GM12878 (cell line): ENCODE data around the gene UBQLN1. TPM values are rescaled to one million over a fixed set of nuclear protein-coding genes. Genes with fewer than 3 reads are reported as not detected.

Experiments used
- ATAC-seq: fragments of 200-7000 bp; cut with Tn5 transposase; 3 replicates; pipeline ENCODE4 v1.9.1; 2020; ENCODE audit warnings: mild to moderate bottlenecking, moderate library complexity
- BruUV-seq: library from RNA; stranded (reverse); fragments of 400-500 nt; replicated peaks from 2 replicates; lab custom pipeline; 2021; lab: Mats Ljungman, UMichigan
- CTCF ChIA-PET: fragments of 300-600 bp; sonication (Branson Sonifier 250); formaldehyde crosslinking; extraction: SDS; loops from one replicate; lab custom pipeline; 2021; ENCODE audit warnings: inconsistent platforms; lab: Yijun Ruan, JAX
- POLR2A ChIA-PET: fragments of 350-600 bp; formaldehyde crosslinking; extraction: SDS; loops from one replicate; lab custom pipeline; 2021; ENCODE audit warnings: inconsistent platforms; lab: Charles Lee
- RAD21 ChIA-PET: fragments of 300-600 bp; sonication (Branson Sonifier 250); formaldehyde crosslinking; loops from one replicate; lab custom pipeline; 2023; ENCODE audit warnings: antibody characterized with exemption; ENCODE audit not compliant: unreplicated experiment; lab: Charles Lee
- SMC1A ChIA-PET: fragments of 300-600 bp; sonication (Branson Sonifier 250); formaldehyde crosslinking; loops from one replicate; lab custom pipeline; 2023; ENCODE audit not compliant: unreplicated experiment, uncharacterized antibody; lab: Charles Lee
- DNase-seq: peaks from one replicate; pipeline ENCODE4 v3.0.0-alpha.2; 2011; ENCODE audit warnings: low read depth, low spot score
- FAIRE-seq: peaks from 3 replicates; lab custom pipeline; 2011; peaks lifted over from hg19 to GRCh38; lab: Jason Lieb, UNC
- H2AFZ ChIP-seq: 2 replicates; pipeline ENCODE4 v1.6.0; 2011; ENCODE audit warnings: low read depth, low read length, control low read depth; ENCODE audit not compliant: control insufficient read depth
- H3K27ac ChIP-seq: 2 replicates; pipeline ENCODE4 v1.5.1; 2011; ENCODE audit warnings: control low read depth; ENCODE audit not compliant: control insufficient read depth, insufficient read depth
- H3K27me3 ChIP-seq, 2 experiments: replicated peaks in 1 of 2; 2 replicates each; pipeline versions ENCODE4 v1.6.0 to v1.6.1; 2011; ENCODE audit warnings: low read length in 1 of 2; ENCODE audit not compliant: control insufficient read depth in 2 of 2, insufficient read depth in 2 of 2
- H3K36me3 ChIP-seq, 2 experiments: 2 replicates each; pipeline ENCODE4 v1.5.1; 2011; ENCODE audit warnings: low read length in 1 of 2; ENCODE audit not compliant: control insufficient read depth in 2 of 2, insufficient read depth in 2 of 2
- H3K4me1 ChIP-seq: 2 replicates; pipeline ENCODE4 v1.6.1; 2011; ENCODE audit warnings: mild to moderate bottlenecking, low read length, moderate library complexity, mixed read lengths; ENCODE audit not compliant: control insufficient read depth, insufficient read depth
- H3K4me2 ChIP-seq: 2 replicates; pipeline ENCODE4 v1.6.0; 2011; ENCODE audit warnings: control low read depth; ENCODE audit not compliant: control insufficient read depth, insufficient read depth
- H3K4me3 ChIP-seq: fragments of 200-600 bp; sonication (generic); 2 replicates; pipeline ENCODE4 v1.5.1; 2016
- H3K79me2 ChIP-seq: 2 replicates; pipeline ENCODE4 v1.6.0; 2011; ENCODE audit warnings: low read length; ENCODE audit not compliant: control insufficient read depth, insufficient read depth
- H3K9ac ChIP-seq: 2 replicates; pipeline ENCODE4 v1.8.0; 2011; ENCODE audit warnings: low read length, control low read depth, mixed read lengths; ENCODE audit not compliant: control insufficient read depth, insufficient read depth
- H3K9me3 ChIP-seq: replicated peaks from 3 replicates; pipeline ENCODE4 v1.5.1; 2011; ENCODE audit warnings: mild to moderate bottlenecking, low read length; ENCODE audit not compliant: control insufficient read depth, insufficient read depth
- H4K20me1 ChIP-seq: 2 replicates; pipeline ENCODE4 v1.6.0; 2011; ENCODE audit not compliant: control insufficient read depth, insufficient read depth
- CEBPZ ChIP-seq: fragments of 150-350 bp; IDR thresholded peaks from 2 replicates; pipeline ENCODE4 v1.6.1; 2016; ENCODE audit warnings: low read depth, low read length
- ELK1 ChIP-seq: IDR thresholded peaks from 2 replicates; pipeline ENCODE4 v1.6.1; 2012; ENCODE audit warnings: low read depth, low read length, improper control_type of control experiment
- KLF5 ChIP-seq: fragments of 450-650 bp; IDR thresholded peaks from 2 replicates; pipeline ENCODE4 v1.6.1; 2014; ENCODE audit warnings: mild to moderate bottlenecking; ENCODE audit not compliant: partially characterized antibody
- MEF2A ChIP-seq: IDR thresholded peaks from 2 replicates; pipeline ENCODE4 v1.6.1; 2011; ENCODE audit warnings: low read depth, mild to moderate bottlenecking, low read length, moderate library complexity; ENCODE audit not compliant: insufficient read depth
- PBX3 ChIP-seq: IDR thresholded peaks from 2 replicates; pipeline ENCODE4 v1.6.1; 2011; ENCODE audit warnings: mild to moderate bottlenecking, low read depth, low read length, moderate library complexity; ENCODE audit not compliant: insufficient replicate concordance
- PML ChIP-seq: IDR thresholded peaks from 2 replicates; pipeline ENCODE4 v1.6.1; 2012; ENCODE audit warnings: low read length, inconsistent platforms
- REST ChIP-seq: IDR thresholded peaks from 2 replicates; pipeline ENCODE4 v1.6.1; 2012; ENCODE audit warnings: mild to moderate bottlenecking, low read depth, low read length
- SREBF2 ChIP-seq: IDR thresholded peaks from 2 replicates; pipeline ENCODE4 v1.6.1; 2012; ENCODE audit warnings: mild to moderate bottlenecking, low read length
- TCF7 ChIP-seq: IDR thresholded peaks from 2 replicates; pipeline ENCODE4 v1.6.1; 2014; ENCODE audit warnings: antibody characterized with exemption, borderline replicate concordance
- ZBTB33 ChIP-seq: fragments of 450-650 bp; IDR thresholded peaks from 2 replicates; pipeline ENCODE4 v1.6.1; 2017; ENCODE audit warnings: mild to moderate bottlenecking
- WGBS: methylation state at CpG from one replicate; pipeline ENCODE4 v1.1.6; 2016; ENCODE audit warnings: low lambda C conversion rate; ENCODE audit not compliant: insufficient replicate concordance, insufficient coverage; ENCODE audit errors: missing lambda C conversion rate; 5-methylcytosine and 5-hydroxymethylcytosine counted together
- in situ Hi-C: fragments of 300-500 bp; cut with MboI; formaldehyde crosslinking; loops from 9 replicates; pipeline ENCODE4 v1.14.3; 2018; ENCODE audit warnings: mixed read lengths
- intact Hi-C: fragments of 100-400 bp; cut with micrococcal nuclease; formaldehyde crosslinking; loops from one replicate; pipeline ENCODE4 v1.14.2; 2022; ENCODE audit not compliant: unreplicated experiment
- polyA plus RNA-seq, 11 experiments: library from polyadenylated mRNA; depleted of rRNA in 4 of 11; unstranded in 6 of 11; stranded (reverse) in 5 of 11; fragments of >200 nt; fragmentation: Nextera tagmentation in 4 of 11; fragmentation: Illumina TruSeq in 1 of 11; extraction: Ambion mirVana in 4 of 11; extraction: Trizol in 1 of 11; gene quantifications; 1 replicate in 1 of 11; 2 replicates in 10 of 11; pipeline versions ENCODE4 v1.2.1 to v1.2.3, GENCODE V29; 2011 to 2016; ENCODE audit warnings: inconsistent platforms in 2 of 11, missing spikeins in 2 of 11, low read depth in 1 of 11
- total RNA-seq, 4 experiments: library from RNA; depleted of rRNA in 3 of 4; stranded (reverse); fragments of >200 nt in 3 of 4; fragmentation: Illumina TruSeq in 1 of 4; extraction: Trizol in 1 of 4; gene quantifications; 2 replicates each; pipeline versions ENCODE4 v1.2.1 to v1.2.3, GENCODE V29; 2013 to 2021

Gene UBQLN1
- total and polyA plus RNA-seq, 10 of the 15 experiments (the other 5 are each of a cell fraction or from before 2014, with no cell fraction given), result 12.4 to 118 (median 66.1) TPM

- H3K27ac ChIP-seq, result no peak overlapping the region
- DNase-seq (no peak), FAIRE-seq (no peak), ATAC-seq (no peak)
- H3K79me2 ChIP-seq, result peaks cover 7% of the 10 kb centered on the region
- BruUV-seq, result no TSS peak
- WGBS, result 98% methylated on average over 5 of the region's 5 CpGs
- RAD21 ChIA-PET, result no interaction called here
- peaks cover 0 to 8% of the 10 kb centered on the region in 2 experiments for H3K36me3 ChIP-seq
- H3K4me3 ChIP-seq, result no peak overlapping the region
- intact Hi-C loops, result loop anchor here (1.0 kb wide), 1 partner anchor 25 kb away; no protein-coding TSS in a partner anchor
- H2AFZ ChIP-seq, result no peak overlapping the region
- H3K27me3 ChIP-seq, result no peaks in the 10 kb centered on the region
- POLR2A ChIA-PET, result no interaction called here
- SMC1A ChIA-PET, result interaction anchor here (1.0 kb wide), 1 partner anchor 8 kb away, joined by 3 read pairs; no protein-coding TSS in a partner anchor
- in situ Hi-C loops, result no loop called here
- H3K9ac ChIP-seq, result no peak overlapping the region
- CTCF ChIA-PET, result interaction anchor here (2.0 kb wide), 1 partner anchor 21 kb away, joined by 9 read pairs; no protein-coding TSS in a partner anchor
- no peaks in the 10 kb centered on the region for H4K20me1 ChIP-seq
- peaks cover 7% of the 10 kb centered on the region; the same call in 1 of the 2 replicates for H3K4me1 ChIP-seq
- no peaks in the 10 kb centered on the region for H3K9me3 ChIP-seq
- no peak overlapping the region for H3K4me2 ChIP-seq
- TF ChIP-seq PML (no peak), KLF5 (no peak), PBX3 (no peak), CEBPZ (no peak), SREBF2 (no peak), MEF2A (no peak), ZBTB33 (no peak), TCF7 (no peak), ELK1 (no peak), REST (no peak)
These were observed 79.2 kb downstream of the UBQLN1 start for GRCh38 chr9:83628540-83628939.
